ENCODE measurements around the gene CDT1. TPM values are rescaled to one million over a fixed set of nuclear protein-coding genes. Genes with fewer than 3 reads are reported as not detected.

The CDT1 gene
- total RNA-seq, 2 donors from 2014 or later: 0.71 TPM; not detected in 1

GRCh38 chr16:88804173-88804551 lies 573 bp downstream of the CDT1 start:
- no peak for ATAC-seq (ENCODE audit: insufficient number of reproducible peaks, low FRiP score, low read depth)
- TF ChIP-seq CTCF (IDR thresholded peaks at IDR 0.05): no peak
- Histone ChIP-seq H3K4me1 (ENCODE audit: control insufficient read depth in 1 of 2, low read depth in 2 of 2) (peaks cover 0 to 22% of the 10 kb centered on the region in 2 donors), H3K4me3 (peak overlapping the region; percentile 75), H3K9me3 (no peaks in the 10 kb centered on the region), H3K27me3 (replicated peaks; ENCODE audit: insufficient read depth) (no peaks in the 10 kb centered on the region), H3K36me3 (peaks cover 3% of the 10 kb centered on the region), H3K27ac (no peak overlapping the region)
- no peak for DNase-seq (ENCODE audit: low spot score)

GRCh38 chr16:88804552-88805339 lies 1.2 kb downstream of the CDT1 start:
- Histone ChIP-seq H3K4me1 (ENCODE audit: control insufficient read depth in 1 of 2, low read depth in 2 of 2) (peaks cover 0 to 27% of the 10 kb centered on the region in 2 donors), H3K27ac (no peak overlapping the region), H3K27me3 (replicated peaks; ENCODE audit: insufficient read depth) (no peaks in the 10 kb centered on the region), H3K4me3 (no peak overlapping the region), H3K9me3 (no peaks in the 10 kb centered on the region), H3K36me3 (peaks cover 9% of the 10 kb centered on the region)
- no peak for TF ChIP-seq CTCF (IDR thresholded peaks at IDR 0.05)
- ATAC-seq (ENCODE audit: insufficient number of reproducible peaks, low FRiP score, low read depth) (no peak), DNase-seq (ENCODE audit: low spot score) (no peak)

GRCh38 chr16:88805340-88805715 lies 1.7 kb downstream of the CDT1 start:
- no peak for DNase-seq (ENCODE audit: low spot score)
- no peak for TF ChIP-seq CTCF (IDR thresholded peaks at IDR 0.05)
- no peak for ATAC-seq (ENCODE audit: insufficient number of reproducible peaks, low FRiP score, low read depth)
- Histone ChIP-seq H3K4me1 (ENCODE audit: control insufficient read depth in 1 of 2, low read depth in 2 of 2) (peaks cover 6 to 33% of the 10 kb centered on the region in 2 donors), H3K36me3 (peaks cover 11% of the 10 kb centered on the region), H3K9me3 (no peaks in the 10 kb centered on the region), H3K4me3 (no peak overlapping the region), H3K27ac (no peak overlapping the region), H3K27me3 (replicated peaks; ENCODE audit: insufficient read depth) (no peaks in the 10 kb centered on the region)

- Histone ChIP-seq H3K36me3 (peaks cover 11% of the 10 kb centered on the region), H3K27ac (no peak overlapping the region), H3K4me3 (no peak overlapping the region), H3K27me3 (replicated peaks; ENCODE audit: insufficient read depth) (no peaks in the 10 kb centered on the region), H3K9me3 (no peaks in the 10 kb centered on the region), H3K4me1 (ENCODE audit: control insufficient read depth in 1 of 2, low read depth in 2 of 2) (peaks cover 11 to 39% of the 10 kb centered on the region in 2 donors)
- no peak for DNase-seq (ENCODE audit: low spot score)
- TF ChIP-seq CTCF (IDR thresholded peaks at IDR 0.05): no peak
- ATAC-seq (ENCODE audit: insufficient number of reproducible peaks, low FRiP score, low read depth): no peak
Measured at GRCh38 chr16:88805887-88806393, 2.4 kb downstream of the CDT1 start.

- DNase-seq (ENCODE audit: low spot score): no peak
- Histone ChIP-seq H3K27me3 (replicated peaks; ENCODE audit: insufficient read depth) (no peaks in the 10 kb centered on the region), H3K9me3 (no peaks in the 10 kb centered on the region), H3K27ac (no peak overlapping the region), H3K4me3 (no peak overlapping the region), H3K4me1 (ENCODE audit: control insufficient read depth in 1 of 2, low read depth in 2 of 2) (peaks cover 11 to 41% of the 10 kb centered on the region in 2 donors), H3K36me3 (peaks cover 11% of the 10 kb centered on the region)
- no peak for ATAC-seq (ENCODE audit: insufficient number of reproducible peaks, low FRiP score, low read depth)
- no peak for TF ChIP-seq CTCF (IDR thresholded peaks at IDR 0.05)
Measured at GRCh38 chr16:88806491-88807111, 3.0 kb downstream of the CDT1 start.

All from thoracic aorta (tissue), 2 donors.